HG03520 (cell line): ENCODE measurements around the gene RPS14.

ENCODE experiments used
- ATAC-seq: cut with Tn5 transposase; IDR thresholded peaks from one replicate; pipeline ENCODE4 v1.9.1; 2021; ENCODE audit warnings: mild to moderate bottlenecking, moderate library complexity; ENCODE audit not compliant: unreplicated experiment

The RPS14 gene

DNA sequence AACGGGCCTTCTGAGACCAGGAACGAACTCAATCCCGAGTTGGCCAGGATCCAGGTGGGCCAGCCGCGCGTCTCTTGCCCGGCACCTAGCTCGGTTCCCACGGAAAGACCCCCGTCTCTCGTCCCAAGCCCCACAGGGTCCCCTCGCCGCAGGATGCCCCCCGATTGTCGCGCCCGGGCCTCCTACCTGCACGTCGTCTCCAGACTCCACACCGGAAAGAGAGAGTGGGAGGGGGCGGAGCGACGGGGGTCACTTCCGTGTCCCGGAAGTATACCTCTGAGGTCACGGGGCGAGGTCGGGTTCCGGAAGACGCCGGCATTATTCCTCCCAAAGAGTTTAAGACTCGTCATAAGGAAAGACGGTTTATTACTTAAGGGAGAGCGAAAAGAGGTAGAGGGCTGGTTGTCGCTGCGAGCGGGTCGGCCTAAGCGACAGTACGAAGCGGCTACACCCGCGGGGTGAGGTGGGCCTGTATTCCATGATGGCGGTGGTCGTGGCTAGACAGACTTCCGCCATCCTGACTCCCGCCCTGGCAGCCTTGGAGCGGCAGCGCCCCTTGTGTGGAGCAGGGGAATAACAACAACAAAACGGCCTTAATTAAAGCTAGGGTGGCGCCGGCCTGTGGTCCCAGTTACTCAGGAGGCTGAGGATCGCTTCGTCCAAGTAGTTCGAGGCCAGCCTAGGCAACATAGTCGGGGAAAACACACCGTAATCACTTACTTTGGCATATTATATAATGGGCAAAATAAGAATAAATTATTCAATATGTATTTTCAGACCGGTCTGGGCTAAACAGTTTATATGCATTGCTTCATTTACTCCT lies at the start of gene RPS14:
TSS of gene RPS14 (minus strand) at position 223 of the 823 bp plus-strand sequence. CDS start 2,006 bp downstream, outside the sequence.
- ATAC-seq = peak; percentile 83

- no peak for ATAC-seq
These were observed 49.4 kb upstream of the RPS14 start for GRCh38 chr5:150498971-150499370.

DNA sequence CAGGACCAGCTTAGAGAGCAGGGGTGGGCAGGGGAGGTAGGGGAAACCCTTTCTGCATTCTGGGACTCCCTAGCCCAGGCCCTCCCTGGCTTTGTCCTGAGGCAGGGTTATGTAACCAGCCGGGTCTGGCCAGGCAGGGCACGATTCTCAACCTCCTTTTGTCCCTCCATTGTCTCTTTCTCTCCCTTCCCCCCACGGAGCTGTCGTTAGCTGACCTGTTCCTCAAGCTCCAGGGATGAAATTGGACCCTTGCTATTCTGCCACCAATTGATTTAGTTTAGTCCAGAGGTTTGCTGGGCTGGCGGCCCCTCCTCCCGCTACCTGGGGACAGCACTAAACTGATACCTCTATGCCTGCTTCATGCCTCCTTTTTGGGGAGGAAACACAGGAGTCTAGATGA lies 49.0 kb upstream of the RPS14 start:
- no peak for ATAC-seq

DNA sequence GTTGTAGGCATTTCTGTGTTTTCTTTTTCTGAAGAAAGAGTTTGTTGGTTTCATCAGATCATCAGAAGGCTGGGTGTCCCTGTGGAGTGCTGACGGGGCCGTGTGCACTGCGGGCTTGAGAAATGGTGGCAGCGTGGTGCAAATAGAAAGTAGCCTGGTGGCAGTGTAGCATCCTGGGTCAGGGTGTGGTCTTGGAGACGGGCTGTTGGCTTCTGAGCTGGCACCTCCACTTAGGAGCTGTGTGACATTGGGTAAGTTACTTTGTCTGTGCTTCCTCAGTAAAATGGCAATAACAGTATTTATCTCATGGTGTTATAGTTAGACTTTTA lies 48.4 kb upstream of the RPS14 start:
- ATAC-seq = no peak

GRCh38 chr5:150497274-150497988 lies 47.9 kb upstream of the RPS14 start:
- no peak for ATAC-seq

DNA sequence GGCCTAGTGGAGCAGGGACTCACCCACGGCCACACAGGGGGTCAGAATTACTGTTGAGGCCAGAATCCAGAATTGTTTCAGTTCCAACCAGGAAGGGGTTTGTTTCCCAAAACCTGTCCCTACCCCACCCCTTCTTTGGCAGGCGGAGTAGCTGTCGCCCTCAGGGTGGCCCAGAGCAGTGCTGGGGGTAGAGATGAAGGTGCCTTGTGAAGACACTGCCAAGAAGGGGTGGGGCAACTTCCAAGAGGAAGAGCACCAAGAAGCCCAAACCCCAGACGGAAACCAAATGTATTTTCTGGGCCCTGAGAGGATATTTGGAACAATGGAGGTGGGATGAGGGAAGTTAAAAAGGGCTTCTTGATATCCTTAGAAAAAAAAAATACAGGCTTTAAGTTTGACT lies 47.0 kb upstream of the RPS14 start:
- no peak for ATAC-seq

DNA sequence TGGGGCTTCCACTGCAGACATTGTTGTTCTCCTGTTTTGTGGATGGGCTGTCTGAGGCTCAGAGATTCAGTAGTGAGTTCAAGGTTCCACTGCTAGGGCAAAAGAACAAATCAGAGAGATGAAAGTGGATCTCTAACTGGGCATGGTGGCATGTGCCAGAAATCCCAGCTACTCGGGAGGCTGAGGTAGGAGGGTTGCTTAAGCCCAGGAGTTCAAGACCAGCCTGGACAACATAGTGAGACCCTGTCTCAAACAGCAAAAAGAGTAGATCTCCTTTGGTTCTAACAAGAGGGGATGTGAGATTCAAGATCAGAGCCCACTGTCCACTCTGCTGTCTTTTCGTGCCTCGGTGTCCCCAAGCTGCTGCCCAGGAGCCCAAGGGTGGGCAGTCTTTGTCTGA lies 46.6 kb upstream of the RPS14 start:
- ATAC-seq = no peak

GRCh38 chr5:150492621-150493020 lies 43.1 kb upstream of the RPS14 start:
- no peak for ATAC-seq

DNA sequence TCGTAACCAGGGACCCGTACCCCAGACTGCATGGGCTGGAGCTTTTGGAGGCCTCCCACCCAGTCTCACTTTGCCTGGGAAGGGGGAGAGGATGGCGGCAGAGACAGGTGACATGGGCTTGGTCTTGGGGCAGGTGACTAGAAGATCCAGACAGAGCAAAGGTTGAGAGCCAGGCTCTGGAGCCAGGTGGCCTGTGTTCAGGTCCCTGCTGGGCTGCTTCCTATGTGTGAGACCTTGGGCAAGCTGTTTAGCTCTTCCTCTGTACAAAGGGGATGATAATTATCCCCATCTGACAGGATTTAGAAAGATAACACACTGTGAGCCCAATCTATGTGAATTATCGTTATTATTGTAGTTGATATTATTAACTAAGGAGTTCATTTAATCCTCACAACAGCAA lies 42.3 kb upstream of the RPS14 start:
- ATAC-seq = no peak

DNA sequence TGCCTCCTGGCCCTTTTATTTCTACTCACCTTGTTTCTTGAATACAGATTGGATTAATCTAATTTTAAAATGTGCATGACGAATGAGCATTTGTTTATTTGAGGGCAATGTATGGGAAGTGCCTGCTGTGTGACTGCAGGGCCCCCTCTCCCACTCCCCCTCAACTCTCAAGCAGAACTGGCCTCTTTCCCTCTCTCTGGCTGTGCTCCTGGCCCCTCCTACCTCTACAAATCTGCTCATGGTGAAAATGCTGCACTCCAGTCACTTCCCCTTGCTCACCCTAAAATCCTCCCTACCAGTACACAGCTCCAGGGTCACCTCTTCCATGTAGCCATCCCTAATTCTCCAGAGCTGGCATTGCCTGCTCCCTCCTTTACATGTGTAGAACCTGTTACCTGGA lies 41.2 kb upstream of the RPS14 start:
- ATAC-seq = no peak

- no peak for ATAC-seq
These were observed 40.7 kb upstream of the RPS14 start for GRCh38 chr5:150490296-150490669.

- peak; percentile 83 for ATAC-seq
These were observed 40.1 kb upstream of the RPS14 start for GRCh38 chr5:150489360-150490295.

- ATAC-seq = no peak
These were observed 39.2 kb upstream of the RPS14 start for GRCh38 chr5:150488519-150489359.

DNA sequence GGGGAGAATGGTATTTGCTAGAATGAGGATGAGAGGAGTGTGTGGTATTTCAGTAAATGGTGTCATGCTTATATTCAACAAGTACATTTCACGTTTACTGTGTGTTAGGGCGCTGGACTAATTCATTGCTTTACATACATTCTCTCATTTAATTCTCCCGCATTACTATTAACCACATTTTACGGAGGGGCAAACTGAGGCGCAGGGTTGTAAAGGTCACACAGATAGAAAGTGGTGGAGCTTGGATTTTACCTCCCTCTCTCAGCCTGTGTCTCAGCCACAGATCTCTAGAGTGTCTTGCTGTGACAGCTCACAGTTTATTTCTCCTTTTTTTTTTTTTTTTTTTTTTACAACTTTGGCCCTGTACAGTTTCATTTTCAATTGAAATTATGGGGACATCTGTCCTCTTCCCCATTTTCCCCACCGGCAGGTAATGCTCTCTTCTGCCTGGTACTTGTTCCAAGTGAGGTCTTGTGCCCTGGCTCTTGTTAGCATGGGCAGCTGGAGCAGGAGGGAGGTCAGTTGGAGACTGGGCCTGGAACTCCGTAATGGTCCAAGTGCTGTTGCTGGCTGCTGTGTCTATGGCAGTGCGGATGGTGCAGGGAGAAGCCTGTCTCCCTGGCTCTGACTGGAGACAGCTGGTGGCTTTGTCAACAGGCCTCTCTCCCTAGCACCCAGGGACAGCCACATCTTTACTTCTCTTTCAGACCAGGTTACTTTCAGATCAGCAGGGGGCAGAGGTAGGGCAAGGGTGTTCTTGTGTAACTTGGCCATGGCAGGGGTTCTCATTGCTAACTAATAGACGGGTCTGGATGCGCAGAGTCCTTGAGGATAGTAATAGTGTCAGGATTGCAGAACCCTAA lies 37.9 kb upstream of the RPS14 start:
- ATAC-seq = no peak

GRCh38 chr5:150486402-150487198 lies 37.1 kb upstream of the RPS14 start:
- ATAC-seq = no peak

GRCh38 chr5:150485693-150486401 lies 36.3 kb upstream of the RPS14 start:
- no peak for ATAC-seq

- ATAC-seq = no peak
These were observed 35.6 kb upstream of the RPS14 start for GRCh38 chr5:150484964-150485692.
